T-helper 9 cell (primary cell): Measurements from ENCODE around the gene MTMR1.

Source experiments
- DNase-seq: peaks from one replicate; pipeline ENCODE4 v3.0.0-alpha.2; 2020

MTMR1 gene

DNA sequence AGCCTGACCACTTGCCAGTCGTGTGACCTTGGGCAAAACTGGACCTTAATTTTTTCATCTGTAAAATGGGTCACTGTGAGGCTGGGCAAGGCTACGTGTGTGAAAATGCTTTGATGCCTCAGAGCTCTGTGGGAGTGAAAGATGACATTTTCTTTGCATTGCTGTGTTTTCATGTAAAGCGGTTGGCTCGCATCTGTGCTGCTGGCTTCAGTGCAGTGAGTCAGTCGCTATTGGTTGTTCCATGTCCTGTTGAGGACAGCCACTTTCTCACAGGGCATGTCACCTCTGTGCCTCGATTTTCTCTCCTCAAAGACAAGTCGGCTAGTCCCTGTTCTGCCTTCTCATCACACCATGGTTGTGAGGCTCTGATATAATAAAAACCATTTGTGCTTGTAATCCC lies 4.4 kb downstream of the MTMR1 start:
- DNase-seq, result no peak

GRCh38 chrX:150698981-150699380 lies 5.8 kb downstream of the MTMR1 start:
- DNase-seq, result no peak

DNA sequence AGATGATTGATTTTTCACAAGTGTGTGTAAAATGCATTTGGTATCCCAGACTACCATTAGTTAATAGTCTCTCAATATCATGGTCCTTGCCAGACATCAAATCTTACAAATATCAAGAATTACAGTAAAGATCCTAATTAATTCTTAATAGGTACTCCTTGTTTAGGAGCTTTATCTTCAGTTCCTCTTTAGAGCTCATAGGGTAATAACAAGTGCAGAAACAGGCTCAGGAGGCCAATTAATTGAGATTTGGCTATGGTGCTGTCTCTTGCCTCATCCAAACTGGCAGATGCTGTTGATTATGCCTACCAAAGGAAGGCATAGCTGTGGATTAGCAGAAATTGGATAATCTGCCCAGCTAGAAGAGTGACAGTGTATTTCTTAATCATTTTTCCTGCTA lies 6.9 kb downstream of the MTMR1 start:
- no peak for DNase-seq

DNA sequence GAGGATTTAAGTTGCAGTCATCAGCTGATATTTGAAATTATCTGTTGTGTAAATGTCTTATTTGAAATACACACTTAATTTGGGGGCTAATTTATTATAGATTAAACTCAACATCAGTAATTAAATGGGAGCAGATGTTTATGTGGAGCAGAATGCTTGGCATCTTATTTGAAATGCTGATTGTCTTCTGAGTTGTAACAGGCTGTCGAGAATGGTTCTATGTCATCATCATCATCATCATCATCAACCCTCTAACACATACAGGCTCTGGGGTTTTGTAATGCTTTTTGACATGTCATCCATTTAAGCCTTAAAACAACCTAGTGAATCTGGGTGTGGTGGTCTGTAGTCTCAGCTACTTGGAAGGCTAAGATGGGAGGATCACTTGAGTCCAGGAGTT lies 8.2 kb downstream of the MTMR1 start:
- no peak for DNase-seq

GRCh38 chrX:150702966-150703694 lies 9.9 kb downstream of the MTMR1 start:
- no peak for DNase-seq

DNA sequence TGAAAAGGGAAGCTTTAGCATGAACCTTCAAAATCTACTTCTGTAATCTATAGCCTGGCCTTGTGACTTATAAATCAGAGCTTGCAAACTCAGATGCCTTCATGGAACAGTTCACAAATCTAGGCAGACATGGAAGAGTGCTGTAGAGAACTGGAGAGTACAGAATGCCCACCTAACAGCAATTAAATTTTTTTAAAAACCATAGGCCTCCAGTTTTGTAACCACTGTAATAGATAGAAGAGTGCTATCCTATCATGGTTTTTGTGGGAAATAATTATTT lies 10.4 kb downstream of the MTMR1 start:
- DNase-seq, result no peak

GRCh38 chrX:150704030-150704613 lies 10.9 kb downstream of the MTMR1 start:
- DNase-seq, result no peak

DNA sequence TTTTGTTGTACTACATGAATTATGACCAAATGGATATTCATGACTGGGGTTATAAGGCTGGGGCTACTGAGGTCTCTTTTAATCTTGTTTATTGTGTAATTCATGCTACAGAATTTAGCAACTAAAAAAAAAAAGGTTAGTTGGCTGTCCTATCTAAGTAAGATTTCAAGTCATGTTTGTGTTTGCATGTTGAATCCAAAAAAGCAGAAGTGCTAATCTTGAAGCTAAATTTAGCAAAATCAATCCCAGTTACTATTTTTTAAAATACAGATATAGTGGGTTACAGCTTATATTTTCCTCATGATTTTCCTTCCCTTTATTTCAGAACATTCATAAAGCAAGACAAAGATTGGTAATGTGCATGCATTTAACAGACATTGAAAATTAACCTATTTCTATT lies 19.4 kb downstream of the MTMR1 start:
- DNase-seq, result no peak

DNA sequence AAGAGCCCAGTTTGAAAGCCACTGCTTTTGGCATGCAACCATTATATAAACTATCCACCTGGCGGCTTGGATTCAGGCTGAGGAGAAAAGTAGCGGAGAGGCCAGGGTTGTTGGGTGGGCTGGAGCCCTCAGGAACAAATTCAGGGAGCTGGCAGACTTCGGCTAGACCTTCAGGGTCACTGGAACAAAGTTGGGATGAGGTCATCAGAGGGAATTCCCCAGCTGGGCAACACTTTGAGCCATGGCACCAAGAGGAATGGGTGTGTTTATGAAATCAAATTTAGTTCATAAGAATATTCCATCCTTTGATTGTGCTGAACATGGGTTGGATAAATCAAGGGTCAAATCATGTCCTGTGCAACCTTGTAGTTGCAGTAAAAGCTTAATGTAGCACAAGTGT lies 22.0 kb downstream of the MTMR1 start:
- no peak for DNase-seq

- DNase-seq, result no peak
Measured at GRCh38 chrX:150719621-150720020, 26.4 kb downstream of the MTMR1 start.

DNA sequence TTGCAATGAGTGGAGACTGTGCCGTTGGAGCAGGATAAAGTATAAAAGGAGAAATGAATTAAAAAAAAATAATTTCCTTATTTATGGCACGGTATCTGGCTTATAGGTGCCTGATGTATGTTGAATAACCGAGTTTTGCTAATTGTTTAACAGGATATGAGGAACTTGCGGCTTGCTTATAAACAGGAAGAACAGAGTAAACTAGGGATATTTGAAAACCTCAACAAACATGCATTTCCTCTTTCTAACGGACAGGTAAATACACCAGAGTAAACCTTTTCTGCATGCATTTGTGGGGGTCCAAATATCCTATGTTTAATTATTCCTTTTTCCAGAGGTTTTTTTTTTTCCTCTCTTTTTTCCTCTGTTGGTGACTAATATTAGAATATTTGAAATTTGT lies 36.8 kb downstream of the MTMR1 start:
- DNase-seq, result no peak

GRCh38 chrX:150730719-150731118 lies 37.5 kb downstream of the MTMR1 start:
- no peak for DNase-seq

DNA sequence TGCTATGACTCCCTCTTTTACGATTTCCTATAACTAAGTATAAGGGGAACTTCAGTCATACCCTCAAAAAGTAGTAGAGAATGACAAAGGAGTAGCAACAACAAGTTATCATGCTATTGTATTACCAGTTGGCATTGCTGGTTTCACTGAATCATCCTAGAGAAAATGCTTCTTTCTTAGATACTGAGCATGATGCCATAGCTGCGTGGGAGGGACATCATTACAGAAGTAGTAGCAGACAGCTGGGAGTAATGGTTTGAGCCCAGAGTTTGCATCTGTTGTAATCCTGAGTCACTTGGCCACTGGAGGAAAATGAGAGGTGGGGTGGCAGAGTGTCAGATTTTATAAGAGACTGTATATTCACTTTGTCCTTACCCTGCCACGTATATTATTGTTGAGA lies 38.6 kb downstream of the MTMR1 start:
- no peak for DNase-seq

DNA sequence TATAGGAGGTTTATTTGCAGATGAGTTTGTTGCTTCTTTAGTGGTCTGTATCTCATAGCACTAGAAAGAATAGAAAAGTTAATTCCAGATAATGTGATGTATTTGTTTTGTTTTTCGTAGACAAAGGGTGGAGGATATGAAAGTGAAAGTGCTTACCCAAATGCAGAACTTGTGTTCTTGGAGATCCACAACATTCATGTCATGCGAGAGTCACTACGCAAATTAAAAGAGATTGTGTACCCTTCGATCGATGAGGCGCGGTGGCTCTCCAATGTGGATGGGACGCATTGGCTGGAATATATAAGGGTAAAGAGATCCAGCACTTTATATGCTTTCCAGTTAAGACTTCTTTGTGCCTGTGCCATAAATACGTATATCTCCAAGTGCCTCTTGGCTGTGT lies 43.3 kb downstream of the MTMR1 start:
- DNase-seq, result no peak

DNA sequence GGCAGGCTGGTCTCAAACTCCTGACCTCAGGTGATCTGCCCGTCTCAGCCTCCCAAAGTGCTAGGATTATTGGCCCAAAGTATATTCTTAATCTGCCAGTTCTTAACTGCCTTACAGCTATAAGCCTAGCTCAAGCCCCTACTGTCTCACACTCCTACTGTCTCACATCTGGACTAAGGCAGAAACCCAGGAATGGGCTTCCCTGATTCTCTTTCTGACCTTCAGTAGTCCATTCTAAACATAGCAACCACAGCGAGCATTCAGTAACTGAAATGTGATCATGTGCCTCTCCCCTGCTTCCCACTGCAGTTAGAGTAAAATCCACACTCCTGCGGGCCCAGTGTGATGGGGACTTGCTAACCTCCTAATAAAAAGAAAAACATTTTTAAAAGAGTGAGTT lies 58.9 kb downstream of the MTMR1 start:
- no peak for DNase-seq

DNA sequence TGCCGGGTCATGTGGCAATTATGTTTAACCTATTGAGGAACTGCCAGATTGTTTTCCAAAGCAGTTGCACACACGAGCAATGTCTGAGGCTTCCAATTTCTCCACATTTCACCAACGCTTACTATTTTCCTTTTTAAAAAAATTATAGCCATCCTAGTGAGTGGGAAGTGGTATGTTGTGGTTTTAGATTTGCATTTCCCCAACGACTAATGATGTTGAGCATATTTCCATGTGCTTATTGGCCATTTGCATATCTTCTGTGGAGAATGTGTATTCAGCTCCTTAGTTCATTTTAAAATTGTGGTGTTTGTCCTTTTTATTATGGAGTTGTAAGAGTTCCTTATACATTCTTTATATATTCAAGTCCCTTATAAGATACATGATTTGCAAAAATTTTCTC lies 60.2 kb downstream of the MTMR1 start:
- DNase-seq, result no peak

GRCh38 chrX:150753968-150754367 lies 60.8 kb downstream of the MTMR1 start:
- DNase-seq, result no peak

DNA sequence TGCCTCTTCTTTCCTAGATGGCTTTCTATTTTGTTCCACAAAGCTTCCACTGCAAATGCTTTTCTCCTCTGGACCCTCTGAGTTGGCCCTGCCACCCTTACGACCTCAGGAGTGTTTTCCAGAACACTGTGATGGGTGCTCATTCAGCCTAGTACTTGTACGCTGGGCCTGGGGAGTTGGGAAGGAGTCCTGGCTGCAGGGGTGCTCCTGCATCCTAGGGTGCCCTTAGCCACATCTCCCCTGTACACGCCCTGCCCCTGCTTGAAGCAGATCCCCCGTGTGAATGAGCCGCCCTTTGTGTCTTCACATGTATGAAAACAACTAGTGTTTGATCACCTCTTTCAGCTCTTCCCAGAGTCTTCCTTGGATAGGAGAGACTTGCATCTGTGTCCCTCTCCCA lies 64.2 kb downstream of the MTMR1 start:
- DNase-seq, result no peak

GRCh38 chrX:150759568-150760416 lies 66.6 kb downstream of the MTMR1 start:
- DNase-seq, result no peak

- DNase-seq, result no peak
Measured at GRCh38 chrX:150761176-150761818, 68.1 kb downstream of the MTMR1 start.

- no peak for DNase-seq
Measured at GRCh38 chrX:150761819-150762216, 68.6 kb downstream of the MTMR1 start.

DNA sequence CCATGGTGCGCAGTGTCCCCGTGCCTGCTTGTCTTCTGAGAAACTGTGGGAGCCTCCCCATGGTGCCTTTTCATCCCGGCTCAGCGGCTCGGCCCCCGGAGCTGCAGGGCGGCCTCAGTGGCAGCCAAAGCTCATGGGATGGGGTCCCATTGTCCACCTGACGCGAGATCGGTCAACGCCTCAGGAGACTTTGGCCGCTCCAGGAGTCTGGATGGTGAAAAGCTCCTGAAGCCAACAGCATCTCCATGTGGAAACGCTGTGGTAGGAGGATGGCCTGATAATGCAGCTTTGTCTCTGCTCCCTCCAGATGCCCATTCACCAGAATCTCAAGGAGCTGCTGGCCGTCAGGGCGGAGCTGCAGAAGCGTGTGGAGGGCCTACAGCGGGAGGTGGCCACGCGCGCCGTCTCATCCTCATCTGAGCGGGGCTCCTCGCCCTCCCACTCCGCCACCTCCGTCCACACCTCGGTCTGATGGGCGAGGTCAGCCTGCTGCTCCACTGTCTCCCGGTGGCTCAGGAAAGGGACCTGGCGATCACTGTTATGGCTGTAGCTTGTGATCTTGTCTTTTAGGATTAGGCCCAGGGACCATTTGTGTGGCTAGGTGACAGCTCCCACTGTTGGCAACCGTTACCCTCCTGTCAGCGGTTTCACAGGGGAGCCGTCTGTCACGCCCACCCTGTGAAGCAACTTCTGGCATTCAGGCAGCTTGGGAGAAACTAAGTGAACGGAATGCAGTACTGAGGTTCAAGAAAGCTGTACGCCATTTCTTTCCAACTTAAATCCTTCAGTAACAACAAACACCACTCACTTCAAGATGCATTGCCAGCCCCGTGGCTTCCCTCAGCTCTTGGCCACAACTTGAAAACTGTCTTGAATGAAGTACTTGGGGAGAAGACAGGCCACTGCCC lies 69.3 kb downstream of the MTMR1 start:
- DNase-seq, result no peak
